ENCODE data around the gene PSMA6. TPM values are rescaled to one million over a fixed set of nuclear protein-coding genes. Genes with fewer than 3 reads are reported as not detected.
"Not testable (repeated sequence)": the region's sequence is repeated elsewhere in the genome, so short reads cannot be mapped to it uniquely, and the experiment has no call there.

Gene PSMA6
- polyA plus RNA-seq, 4 donors: 151 to 199 (median 178) TPM

DNA sequence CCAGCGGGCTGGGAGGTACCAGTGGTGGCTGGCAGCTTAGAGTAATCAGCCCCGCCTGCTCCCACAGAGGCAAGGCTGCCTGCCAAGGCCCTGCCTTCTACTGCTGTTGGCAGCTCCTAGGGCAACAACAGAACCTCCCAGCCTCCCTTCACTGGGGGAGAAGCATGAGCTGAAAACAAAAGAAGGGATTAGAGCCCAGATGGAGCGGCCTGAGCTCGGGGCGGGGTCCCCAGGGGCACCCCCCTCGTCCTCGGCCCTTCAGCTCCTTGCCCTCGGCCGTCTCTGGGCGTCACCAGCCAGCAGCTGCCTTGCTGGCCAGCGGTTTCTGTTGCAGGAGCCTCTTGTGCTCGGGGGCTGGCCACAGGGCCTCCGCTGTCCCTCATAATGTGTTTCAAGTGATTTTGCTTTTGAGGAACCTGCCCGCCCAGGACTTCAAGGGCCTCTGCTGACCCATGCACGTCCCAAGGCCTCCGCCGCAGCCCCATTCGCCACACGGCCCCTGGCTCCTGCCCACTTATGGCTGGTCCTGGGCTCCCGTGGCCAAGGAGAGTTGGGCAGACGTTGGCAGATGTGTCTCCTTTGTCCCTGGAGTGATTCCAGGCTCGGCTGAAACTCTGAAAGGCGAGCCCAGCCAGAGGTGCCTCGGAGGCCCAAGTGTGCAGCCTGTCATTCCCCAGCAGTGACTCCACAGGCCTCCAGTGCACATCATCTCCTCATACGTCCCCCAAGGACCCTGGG is 49.7 kb downstream of the PSMA6 start:
- DNase-seq (ENCODE audit: low read depth in 4 of 4, low spot score in 2 of 4): peak in 1 of 4 donors; percentile 80

DNA sequence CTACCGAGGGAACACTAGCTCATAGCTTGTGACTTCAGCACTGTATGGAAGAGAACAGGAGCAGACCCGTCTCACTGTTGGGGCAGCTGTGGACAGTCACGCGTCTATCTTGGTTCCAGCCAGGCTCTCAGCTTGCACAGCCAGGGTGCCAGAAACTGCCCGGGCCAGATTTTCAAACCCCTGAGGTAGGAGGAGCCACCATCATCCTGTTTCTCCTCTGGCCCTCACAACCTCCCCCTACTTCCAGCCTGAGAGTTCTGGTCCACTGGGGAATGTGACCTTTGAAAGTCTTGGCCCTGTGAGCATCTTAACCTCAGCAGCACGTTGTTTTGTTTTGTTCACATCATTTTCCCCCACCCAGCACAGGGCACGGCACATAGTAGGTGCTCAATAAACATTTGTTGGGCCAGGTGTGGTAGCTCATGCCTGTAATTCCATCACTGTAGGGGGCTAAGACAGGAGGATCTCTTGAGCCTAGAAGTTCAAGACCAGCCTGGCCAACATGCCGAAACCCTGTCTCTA is 50.4 kb downstream of the PSMA6 start:
- DNase-seq (ENCODE audit: low read depth in 4 of 4, low spot score in 2 of 4): no peak

DNA sequence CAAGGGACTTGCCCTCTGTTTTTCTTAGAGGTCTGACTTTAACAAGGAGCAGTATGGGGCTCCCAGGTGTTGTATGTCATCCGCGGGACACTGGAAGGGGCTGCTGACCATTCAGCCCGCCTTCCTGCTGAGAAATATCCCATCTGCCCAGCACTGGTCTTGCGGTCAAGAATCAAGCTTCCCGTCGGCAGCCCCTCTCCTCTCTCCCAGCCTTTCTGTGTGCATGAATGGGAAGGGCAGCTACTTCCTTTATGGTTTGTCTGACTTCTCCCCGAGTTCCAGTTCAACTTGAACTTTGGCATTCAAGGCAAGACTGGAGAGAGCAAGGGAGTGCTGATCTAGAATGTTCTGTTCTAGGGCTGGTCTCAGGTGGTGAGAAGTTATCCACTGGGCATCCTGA is 51.5 kb downstream of the PSMA6 start:
- no peak for DNase-seq (ENCODE audit: low read depth in 4 of 4, low spot score in 2 of 4)

DNA sequence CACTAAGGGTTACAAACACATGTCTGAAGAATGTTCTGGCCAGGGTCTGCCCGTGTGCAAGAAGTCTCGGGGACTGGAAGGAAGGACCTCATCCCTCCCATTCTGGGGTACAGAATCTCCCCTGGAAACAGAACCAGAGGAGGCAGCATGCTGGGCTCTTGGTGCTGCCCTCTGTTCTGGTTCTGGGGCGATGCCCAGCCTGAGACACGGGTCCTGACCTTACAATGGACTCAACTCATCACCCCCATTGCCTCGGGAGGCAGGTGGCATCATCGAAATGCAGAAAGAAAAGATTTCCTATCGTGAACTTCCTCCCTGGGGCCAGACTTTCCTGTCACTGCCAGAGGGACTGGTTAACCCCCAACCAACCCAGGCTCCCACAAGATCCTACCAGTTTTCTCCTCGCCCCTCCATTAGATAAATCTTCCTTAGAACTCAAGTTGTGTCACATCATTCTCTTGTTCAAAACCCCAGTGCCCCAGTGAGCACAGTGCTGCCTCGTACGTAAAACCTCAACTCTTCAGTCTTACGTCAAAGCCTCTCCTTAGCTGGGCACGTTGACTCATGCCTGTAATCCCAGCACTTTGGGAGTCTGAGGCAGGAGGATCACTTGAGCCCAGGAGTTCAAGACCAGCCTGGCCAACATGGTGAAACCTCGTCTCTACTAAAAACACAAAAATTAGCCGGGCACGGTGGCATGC is 52.1 kb downstream of the PSMA6 start:
- DNase-seq (ENCODE audit: low read depth in 4 of 4, low spot score in 2 of 4): no peak

DNA sequence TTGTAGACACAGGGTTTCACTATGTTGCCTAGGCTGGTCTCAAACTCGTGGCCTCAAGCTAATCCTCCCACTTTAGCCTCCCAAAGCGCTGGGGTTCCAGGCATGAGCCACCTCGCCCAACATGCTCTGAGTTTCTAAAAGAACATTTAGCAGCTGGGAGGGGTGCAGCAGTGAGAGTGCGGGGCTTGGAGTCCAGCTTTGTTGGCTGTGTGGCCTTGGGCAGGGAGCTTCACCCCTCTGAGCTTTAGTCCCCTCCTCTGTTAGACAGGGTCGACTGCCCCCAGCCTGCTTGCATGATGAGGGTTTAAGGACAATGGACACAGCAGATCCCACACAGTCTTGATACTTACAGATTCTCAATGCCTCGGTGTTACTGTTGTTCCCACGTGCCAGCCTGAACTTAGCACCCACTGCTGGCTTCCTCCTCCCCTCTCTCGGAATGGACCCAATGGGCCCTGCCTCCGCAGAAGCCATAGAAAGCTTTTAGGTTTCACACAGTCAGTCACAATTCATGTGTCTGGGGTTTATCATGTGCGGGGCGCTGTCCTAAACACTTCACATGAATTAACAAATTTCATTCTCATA is 54.6 kb downstream of the PSMA6 start:
- no peak for DNase-seq (ENCODE audit: low read depth in 4 of 4, low spot score in 2 of 4)

DNA sequence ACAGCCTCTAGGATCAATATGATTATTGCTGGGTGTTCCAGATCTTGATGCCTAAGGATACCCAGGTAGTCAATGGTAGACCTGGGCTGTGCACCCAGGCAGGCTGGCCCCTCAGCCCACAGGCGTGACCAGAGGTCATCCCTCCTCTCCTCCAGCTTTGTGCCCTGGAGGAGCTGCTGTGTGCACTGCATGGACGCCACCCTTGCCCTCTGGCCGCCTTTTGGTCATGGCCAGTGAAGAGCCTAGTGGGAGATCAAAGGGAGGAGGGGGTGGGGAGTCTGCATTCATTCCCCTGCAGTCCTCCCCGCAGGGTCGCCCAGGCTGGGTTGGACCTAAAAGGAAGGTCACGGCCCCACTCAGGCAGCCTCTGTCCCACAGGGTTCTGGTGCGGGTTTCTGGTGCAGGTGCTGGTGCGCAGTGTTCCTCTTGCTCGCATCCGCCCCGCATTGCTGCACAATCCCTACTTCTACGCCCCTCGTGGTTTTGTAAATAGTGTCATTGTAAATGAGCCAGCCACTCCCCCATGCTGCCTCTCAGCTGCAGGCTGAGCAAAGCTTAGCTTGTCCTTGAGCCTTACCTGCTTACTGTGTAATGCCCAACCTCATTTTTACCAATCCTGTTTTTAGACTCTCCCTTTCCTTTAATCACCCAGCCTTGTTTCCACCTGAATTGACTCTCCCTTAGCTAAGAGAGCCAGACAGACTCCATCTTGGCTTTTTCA is 55.3 kb downstream of the PSMA6 start:
- no peak for DNase-seq (ENCODE audit: low read depth in 4 of 4, low spot score in 2 of 4)

DNA sequence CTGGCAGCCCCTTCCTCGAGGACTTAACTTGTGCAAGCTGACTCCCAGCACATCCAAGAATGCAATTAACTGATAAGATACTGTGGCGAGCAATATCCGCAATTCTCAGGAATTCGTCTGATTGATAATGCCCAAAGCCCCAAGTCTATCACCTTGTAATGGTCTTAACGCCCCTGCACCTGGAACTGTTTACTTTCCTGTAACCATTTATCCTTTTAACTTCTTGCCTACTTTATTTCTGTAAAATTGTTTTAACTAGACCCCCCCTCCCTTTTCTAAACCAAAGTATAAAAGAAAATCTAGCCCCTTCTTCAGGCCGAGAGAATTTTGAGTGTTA is 55.8 kb downstream of the PSMA6 start:
- DNase-seq (ENCODE audit: low read depth in 4 of 4, low spot score in 2 of 4): not testable (repeated sequence)

DNA sequence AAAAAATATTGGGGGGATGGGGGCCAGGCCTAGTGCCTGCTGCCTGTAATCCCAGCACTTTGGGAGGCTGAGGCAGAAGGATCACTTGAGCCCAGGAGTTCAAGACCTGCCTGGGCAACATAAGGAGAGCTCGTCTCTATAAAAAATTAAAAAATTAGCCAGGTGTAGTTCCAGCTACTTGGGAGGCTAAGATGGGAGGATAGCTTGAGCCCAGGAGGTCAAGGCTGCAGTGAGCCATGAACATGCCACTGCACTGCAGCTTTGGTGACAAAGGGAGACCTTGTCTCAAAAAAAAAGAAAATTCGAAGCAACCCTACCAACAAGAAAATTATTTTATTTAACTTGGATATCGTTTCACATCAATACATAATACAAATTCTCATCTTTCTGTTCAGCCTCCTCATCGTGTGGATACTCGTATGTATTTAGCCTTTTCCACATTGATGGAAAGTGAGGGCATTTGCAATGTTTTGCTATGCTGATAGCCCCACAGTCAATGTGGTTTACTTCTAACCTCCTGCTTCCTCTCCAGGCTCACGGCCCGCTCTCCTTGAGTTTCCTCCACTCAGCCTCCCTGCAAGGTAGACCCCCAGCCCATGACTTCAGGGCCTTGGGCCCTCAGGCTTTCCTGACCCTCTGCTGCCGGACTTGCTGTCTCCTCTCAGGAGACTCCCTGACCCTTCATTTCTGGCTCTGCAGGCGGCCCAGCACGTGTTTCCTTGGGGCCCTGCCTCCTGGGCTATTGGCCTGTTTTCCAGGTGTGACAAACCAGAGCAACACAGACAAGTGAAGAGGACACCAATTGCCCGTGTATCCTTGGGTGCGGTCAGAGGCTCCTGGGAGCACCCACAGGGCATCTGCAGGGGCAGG is 57.5 kb downstream of the PSMA6 start:
- no peak for DNase-seq (ENCODE audit: low read depth in 4 of 4, low spot score in 2 of 4)

DNA sequence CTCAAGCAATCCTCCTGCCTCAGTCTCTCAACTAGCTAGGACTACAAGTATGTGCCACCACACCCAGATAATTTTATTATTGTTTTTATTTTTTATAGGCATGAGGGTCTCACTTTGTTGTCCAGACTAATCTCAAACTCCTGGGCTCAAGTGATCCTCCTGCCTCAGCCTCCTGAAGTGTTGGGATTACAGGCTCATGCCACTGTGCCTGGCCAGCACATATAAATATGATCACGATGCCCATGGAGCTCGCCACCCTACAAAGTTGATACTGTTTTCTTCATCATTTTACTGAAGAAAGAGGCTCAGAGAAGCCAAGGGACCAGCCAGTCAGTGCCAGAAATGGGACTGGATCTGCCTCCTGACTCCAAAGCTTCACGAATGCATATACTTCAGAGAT is 59.3 kb downstream of the PSMA6 start:
- DNase-seq (ENCODE audit: low read depth in 4 of 4, low spot score in 2 of 4): no peak

DNA sequence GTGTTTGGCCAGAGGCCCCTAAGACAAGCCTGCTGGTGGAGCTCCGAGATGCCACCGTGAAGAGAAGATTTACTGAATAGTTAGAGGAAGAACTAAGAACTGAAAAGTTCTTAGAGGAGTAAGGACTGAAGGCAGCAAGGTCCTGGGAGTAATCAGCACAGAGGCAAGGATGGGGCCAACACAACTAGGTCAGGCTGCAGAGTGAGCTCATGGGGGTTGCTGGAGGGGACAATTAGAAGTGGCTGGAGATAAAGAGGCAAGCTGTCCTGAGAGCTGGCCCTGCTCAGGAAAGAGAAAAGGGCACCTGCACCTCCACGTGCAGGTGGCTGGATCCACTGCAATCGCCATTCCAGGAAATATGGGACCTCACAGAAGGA is 59.7 kb downstream of the PSMA6 start:
- no peak for DNase-seq (ENCODE audit: low read depth in 4 of 4, low spot score in 2 of 4)

DNA sequence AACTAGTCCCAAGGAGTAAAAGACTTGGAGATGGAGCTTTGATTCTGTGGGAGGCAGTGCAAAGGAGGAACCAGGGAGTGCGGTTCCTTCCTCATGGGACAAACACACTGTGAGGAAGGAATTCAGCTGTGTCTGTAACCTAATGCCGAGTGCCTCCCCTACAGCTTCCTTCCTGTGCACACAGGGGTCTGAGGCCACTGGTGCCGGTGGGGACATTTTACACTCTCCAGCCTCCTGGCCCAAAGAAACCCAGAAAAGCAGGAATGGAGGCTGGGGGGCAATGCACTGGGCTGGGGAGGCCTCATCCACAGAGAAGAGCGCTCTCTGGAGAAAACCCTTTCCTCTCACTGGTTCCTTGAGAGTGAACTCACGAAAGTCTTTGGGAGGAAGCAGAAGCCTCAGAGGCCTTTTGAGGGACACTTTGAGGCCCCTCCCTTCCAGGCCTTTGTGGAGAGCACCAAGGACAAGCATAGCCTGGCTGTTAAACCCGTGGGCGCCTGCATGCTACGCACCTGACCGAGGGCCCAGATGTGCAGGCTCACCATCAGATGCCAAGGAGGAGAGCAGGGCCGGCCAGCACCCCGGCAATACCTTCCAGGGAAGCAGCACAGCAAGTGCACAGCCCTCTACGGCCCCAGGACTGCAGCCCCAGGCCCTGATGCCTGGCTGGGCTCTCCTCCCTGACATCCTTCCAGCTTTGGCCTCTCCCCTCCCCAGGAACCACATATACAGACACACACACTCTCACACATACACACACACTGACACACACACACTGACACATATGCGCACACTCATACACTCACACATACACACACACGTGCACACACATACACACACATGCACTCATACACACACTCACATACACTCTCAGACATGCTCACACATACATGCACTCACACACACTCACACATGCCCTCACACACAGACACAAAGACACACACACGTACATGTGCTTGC is 60.4 kb downstream of the PSMA6 start:
- DNase-seq (ENCODE audit: low read depth in 4 of 4, low spot score in 2 of 4): no peak

DNA sequence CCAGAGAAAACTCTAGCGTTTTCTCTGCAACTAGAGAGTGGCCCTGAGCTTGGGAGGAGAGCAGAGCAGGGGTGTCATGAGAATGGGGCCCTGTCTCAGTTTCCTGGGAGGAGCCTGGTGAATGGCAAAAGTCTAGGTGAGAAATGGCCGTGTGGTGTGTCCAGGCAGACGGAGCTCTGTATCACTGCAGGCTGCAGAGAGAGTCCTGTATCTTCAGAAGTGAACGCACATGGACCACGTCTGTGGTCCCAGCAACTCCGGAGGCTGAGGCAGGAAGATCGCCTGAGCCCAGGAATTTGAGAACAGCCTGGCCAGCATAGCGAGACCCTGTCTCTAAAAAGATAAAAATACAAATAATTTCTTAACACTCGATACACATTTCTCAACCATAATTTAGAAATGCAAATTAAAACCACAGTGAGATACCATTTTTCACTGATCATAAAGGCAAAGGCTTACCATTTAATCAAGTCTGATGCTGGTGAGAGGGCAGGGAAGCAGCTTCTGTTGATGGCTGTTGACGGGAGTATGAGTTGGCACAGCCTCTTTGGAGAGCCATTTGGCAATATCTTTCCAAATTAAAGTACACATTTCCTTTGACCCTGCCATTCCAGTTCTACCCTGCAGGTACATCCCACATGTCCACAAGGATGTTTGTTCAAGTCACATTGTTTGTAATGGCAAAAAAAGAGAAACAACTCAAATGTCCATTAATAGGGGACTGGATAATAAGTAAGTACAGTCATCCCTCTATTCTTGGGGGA is 61.4 kb downstream of the PSMA6 start:
- no peak for DNase-seq (ENCODE audit: low read depth in 4 of 4, low spot score in 2 of 4)

DNA sequence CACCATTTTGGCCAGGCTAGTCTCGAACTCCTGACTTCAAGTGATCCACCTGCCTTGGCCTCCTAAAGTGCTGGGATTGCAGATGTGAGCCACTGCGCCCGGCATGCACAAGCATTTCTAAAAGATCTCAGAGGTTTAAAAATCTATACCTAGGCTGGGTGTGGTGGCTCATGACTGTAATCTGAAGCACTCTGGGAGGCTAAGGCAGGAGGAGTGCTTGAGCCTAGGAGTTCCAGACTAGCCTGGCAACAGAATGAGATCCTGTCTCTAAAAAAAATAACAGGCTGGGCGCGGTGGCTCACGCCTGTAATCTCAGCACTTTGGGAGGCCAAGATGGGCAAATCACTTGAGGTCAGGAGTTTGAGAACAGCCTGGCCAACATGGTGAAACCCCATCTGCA is 63.1 kb downstream of the PSMA6 start:
- DNase-seq (ENCODE audit: low read depth in 4 of 4, low spot score in 2 of 4): not testable (repeated sequence)

DNA sequence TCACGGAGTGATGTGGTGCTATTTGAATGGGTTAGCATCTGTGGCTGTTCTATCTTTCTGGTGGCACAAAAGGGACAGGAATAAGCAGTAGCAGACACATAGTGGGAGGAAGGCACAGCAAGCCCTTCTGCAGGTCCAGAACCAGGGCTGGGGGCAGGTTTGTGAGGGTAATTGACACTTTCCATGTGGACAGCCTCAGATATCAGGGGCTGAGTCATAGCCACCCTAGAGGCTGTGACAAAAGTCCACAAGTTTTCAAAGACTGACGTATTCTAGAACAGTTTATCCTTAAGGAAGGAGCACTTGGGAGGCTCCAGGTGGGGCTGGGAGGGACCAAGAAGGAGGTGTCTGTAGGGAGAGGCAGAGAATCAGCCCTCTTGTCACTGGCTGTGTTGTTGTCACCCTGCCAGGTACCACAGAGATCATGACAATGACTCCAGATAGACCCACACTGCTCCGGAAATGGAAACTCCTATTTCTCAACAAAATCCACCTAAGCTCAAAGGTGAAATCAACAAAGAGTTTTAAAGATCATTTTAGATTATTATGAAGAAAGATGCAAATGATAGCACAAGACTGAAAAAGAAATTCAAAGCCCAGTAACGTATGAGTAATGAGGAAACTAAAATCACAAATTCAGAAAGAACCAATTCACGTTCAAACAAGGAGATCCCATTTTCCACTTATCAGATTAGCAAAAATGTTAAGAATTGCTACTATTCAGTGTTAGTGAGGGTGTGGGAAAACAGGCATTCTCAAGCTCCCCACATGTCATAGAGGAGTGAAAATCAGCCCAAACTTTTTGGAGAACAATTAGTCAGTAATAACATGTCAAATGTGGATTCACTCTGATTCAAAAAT is 64.0 kb downstream of the PSMA6 start:
- DNase-seq (ENCODE audit: low read depth in 4 of 4, low spot score in 2 of 4): no peak

DNA sequence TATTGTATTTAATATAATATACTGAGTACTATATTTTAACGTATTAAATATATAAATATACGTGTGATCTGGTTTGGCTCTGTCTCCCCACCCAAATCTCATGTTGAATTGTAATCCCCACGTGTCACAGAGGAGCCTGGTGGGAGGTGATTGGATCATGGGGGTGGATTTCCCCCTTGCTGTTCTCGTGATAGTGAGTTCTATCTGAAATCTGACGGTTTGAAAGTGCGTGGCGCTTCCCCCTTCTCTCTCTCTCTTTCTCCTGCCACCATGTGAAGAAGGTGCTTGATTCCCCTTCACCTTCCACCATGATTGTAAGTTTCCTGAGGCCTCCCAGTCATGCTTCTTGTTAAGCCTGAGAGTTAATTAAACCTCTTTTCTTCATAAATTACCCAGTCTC is 67.5 kb downstream of the PSMA6 start:
- DNase-seq (ENCODE audit: low read depth in 4 of 4, low spot score in 2 of 4): not testable (repeated sequence)

DNA sequence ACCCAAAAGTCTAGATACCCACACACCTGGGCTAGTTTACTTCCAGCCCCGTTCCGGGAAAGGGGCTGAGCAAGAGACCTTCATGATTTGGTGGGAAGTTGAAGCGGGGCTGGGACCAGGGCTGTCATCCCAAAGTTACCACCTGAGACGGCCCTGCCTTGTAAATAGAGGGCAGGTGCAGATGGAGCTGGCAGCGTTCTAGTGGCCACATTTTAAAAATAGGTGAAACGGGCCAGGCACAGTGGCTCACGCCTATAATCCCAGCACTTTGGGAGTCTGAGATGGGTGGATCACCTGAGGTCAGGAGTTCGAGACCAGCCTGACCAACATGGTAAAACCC is 68.9 kb downstream of the PSMA6 start:
- no peak for DNase-seq (ENCODE audit: low read depth in 4 of 4, low spot score in 2 of 4)

DNA sequence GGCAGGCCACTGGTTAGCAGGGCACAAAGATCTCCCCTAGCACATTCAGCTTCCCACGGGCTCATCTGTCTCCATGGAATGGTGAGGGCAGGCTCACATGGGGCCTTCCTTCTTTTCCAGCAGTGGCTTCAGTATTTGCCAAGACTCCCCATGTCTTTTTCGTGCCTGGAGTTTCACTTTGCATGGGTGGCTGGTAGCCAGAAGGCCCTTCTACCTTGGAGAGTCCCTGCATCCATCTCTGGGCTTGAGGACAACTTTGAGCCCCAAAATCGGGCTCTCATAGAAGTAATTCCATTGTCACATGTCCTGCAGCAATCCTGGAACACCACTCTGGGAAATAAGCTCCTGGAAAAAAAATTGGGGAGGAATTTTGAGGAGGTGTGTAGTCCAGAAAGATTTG is 70.3 kb downstream of the PSMA6 start:
- no peak for DNase-seq (ENCODE audit: low read depth in 4 of 4, low spot score in 2 of 4)
